Inferior parietal cortex (tissue), 1 donor: ENCODE data around the gene ATP1A2.
"Not testable (repeated sequence)": the region's sequence is repeated elsewhere in the genome, so short reads cannot be mapped to it uniquely, and the experiment has no call there.

Source experiments
- DNase-seq: peaks from one replicate; pipeline ENCODE4 v3.0.0-alpha.2; 2016; ENCODE audit errors: extremely low spot score

Gene ATP1A2

GRCh38 chr1:160101037-160101716, 14.4 kb upstream of the ATP1A2 start:
- DNase-seq = peak; percentile 93

DNA sequence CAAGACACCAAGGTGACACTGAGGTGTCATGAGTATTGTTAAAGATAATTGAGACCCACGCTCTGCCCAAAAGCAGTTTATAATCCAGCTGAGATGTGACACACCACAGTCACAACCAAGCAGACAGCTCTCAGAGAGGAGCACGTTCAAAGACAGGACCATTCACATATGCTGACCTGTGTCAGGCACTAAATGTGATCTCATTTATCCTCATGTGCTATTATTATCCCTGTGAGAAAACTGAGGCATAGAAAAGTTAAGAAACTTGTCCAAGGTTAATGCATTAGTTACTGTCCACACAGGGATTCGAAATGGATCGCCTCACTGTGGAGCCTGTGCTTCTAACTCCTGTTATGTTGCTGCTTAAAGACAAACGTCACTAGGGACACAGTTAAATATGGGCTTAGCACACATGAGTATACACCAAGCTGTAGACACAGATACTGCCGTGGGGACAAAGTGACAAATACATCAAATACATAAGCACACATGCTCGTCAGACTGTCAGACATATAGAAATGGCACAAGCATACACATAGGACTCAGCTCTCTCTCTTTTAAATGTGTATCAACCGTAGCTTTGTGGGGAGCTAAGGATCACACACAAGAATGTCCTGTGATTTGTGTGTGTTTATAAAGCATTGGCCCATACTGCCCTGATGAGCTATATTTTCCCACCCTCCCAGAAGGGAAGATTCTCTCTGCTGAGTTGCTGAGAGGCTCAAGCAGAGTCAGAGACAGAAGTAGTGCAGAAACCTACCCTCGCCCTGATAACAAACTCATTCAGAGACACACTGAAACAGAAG, 13.6 kb upstream of the ATP1A2 start:
- no peak for DNase-seq

GRCh38 chr1:160103658-160104408, 11.7 kb upstream of the ATP1A2 start:
- DNase-seq = peak; percentile 68

GRCh38 chr1:160104486-160104885, 11.1 kb upstream of the ATP1A2 start:
- DNase-seq = peak; percentile 51

GRCh38 chr1:160105155-160105554, 10.4 kb upstream of the ATP1A2 start:
- no peak for DNase-seq

DNA sequence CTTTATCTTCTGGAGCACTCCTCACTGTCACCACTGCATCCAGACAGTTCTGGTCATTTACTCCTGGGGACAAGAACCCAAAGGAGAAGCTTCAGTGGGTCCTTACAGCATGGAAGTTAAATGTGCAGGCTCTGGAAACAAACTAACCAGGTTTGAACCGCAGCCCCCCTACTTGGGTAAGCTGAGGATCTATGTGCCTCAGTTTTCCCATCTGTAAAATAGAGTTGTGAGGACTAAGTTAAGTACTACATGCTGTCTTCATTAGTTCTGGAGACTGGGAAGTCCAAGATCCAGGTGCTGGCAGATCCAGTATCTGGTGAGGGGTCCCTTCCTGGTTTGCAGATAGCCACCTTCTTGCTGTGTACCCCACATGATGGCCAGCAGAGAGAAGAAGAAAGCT, 8.0 kb upstream of the ATP1A2 start:
- DNase-seq = no peak

GRCh38 chr1:160108888-160109662, 6.5 kb upstream of the ATP1A2 start:
- DNase-seq = peak; percentile 59

- DNase-seq = no peak
These were observed 5.9 kb upstream of the ATP1A2 start for GRCh38 chr1:160109686-160110085.

DNA sequence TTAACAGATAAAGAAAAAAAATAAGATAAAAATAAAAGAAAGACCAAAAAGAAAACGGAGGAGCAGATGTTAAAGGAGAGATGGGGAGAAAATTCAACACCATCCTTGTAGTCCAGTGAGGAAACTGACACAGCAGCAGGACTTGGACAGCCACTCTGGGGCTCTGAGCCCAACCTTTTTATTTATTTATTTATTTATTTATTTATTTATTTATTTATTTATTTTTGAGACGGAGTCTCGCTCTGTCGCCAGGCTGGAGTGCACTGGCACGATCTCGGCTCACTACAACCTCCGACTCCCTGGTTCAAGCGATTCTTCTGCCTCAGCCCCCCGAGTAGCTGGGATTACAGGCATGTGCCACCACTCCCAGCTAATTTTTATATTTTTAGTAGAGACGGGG, 4.1 kb upstream of the ATP1A2 start:
- not testable (repeated sequence) for DNase-seq

DNA sequence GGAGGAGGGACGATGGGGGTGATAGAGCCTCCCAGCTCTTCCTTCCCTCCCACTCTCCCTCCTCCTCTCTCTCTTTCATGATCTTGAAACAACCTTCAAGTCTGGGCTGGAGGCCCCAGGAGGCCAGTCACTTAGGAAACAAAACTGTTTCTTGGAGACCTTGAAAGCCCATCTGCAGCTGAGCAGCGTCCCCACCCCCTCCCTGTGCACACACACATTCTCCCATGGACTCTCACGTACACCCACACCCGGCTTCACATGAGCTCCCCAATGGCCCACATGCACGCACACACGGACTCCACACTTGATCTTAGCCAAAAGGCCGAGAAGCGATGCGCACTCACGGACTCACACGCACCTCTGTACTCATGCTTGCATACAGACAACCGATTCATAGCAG, 3.2 kb upstream of the ATP1A2 start:
- DNase-seq = no peak

DNA sequence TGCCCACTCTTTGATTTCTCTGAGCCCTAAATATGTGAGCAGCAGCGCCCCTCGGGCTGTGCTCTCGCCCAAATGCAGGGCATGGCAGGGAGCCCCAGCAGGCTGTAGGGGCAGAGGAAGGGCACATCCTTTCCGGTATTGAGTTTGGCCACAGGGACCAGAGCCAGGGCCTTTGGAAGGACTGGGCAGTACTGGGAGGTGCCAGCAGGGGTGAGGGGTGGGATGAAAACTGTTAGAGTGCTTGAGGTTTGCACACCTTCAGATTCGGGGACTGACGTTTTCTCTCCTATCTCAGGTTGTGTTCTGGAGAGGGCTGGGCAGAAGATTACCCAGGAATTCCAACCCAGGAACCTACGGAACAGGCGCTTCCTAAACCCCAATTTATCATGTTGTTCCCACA, 2.2 kb upstream of the ATP1A2 start:
- DNase-seq = no peak

- no peak for DNase-seq
These were observed 1.5 kb upstream of the ATP1A2 start for GRCh38 chr1:160114085-160114484.

DNA sequence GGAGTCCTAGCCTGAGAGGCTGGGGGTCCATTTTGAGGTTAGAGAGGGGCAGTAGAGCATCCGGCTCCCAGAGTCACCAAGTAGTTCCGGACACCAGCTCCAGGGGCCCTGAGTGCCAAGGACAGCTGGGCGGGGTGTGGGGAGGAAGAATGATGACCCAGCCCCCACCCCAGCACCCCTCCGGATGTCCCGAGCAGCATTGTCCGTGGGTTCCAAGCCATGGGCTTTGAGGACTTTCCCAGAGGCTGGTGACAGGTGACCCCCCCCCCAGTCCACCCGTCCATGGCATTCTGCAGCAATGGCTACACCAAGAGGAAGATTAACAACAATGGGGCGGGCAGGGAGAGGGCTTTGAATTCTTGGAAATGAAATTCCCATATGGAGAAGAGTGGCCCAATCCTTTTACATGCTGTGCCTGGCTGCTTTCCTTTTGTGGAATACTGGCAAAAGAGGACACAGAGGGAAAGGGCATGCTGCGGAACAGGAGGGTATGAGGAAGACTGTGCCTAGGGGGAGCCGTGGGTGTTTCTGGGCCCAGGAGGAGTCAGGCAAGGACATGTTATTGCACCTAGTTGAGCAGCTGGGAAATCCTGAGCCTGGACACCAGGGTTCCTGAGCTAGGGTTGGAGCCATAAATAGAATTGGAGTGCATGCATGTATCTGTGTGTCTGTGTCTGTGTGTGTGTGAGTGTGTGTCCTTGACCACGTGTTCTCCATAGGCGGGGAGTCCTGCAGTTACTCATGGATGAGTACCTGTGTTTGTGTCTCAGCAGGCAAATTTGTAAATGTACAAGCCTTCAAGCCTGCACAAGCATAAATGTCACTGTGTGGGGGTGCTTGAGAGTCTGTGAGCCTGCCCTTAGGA, 956 bp downstream of the ATP1A2 start:
- peak; percentile 41 for DNase-seq

DNA sequence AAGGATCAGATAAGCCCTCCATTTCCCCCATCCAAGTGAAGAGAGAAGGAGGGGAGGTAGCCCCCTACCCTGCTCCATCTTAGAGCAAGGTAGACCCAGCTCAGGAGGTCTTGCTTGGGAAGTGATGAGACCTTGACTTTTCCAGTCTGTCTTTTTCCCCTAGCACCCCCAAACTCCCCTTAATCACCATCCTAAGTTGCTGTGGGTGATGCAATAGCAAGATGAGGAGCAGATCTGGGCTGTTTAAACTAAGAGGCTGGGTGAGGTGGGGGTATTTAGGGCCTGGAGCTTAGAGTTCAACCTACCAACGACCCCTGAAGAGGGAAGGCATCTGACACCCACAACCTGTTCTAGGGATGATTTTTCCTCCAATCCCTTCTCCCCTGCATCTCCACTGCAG, 1.7 kb downstream of the ATP1A2 start:
- DNase-seq = peak; percentile 8

- DNase-seq = peak; percentile 48
These were observed 2.2 kb downstream of the ATP1A2 start for GRCh38 chr1:160117709-160118183.

DNA sequence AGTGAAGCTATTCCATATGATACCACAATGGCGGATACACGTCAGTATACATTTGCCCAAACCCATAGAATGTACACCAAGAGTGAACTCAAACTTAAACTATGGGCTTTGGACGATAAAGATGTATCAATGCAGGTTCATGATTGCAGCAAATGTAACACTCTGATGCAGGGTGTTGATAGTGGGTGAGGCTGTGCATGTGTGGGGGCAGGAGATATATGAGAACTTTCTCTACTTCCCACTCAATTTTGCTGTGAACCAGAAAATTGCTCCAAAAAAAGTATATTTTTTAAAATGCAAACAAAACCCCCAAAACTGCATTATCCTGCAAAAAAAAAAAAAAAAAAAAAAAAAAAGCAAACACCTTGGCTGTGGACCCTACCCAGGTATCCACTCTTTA, 3.4 kb downstream of the ATP1A2 start:
- peak; percentile 20 for DNase-seq

DNA sequence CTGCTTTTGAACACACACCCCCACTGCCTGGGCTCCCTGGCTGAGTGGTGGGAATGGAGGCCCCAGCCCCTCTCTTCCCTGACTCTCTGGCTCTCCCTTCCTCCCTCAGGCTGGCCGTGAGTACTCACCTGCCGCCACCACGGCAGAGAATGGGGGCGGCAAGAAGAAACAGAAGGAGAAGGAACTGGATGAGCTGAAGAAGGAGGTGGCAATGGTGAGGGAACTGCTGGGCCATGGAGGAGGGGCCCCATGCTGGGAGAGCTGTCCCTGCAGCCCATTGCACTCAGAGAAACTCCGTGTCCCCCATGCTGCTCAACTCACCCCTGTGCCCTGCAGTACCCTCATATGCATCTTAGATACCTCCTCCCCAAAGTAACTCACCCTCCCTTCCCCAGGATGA, 5.2 kb downstream of the ATP1A2 start:
- no peak for DNase-seq

DNA sequence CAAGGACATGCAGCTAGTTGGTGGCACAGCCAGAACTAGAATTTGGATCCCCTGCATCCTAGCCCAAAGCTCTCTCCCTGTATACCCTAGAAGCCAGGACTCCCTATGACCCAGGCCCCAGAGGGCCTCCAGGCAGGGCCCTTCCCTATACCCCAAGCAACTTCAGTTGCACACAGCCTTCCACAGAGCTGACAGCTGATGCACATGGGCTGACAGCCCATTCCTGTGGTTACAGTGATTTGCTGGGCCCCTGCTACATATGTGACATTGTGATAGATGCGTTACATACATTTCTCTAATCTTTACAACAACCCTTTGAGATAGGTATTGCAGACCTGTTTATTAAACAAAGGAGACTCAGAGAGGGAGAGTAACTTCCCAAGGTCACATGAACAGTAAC, 5.8 kb downstream of the ATP1A2 start:
- DNase-seq = no peak

DNA sequence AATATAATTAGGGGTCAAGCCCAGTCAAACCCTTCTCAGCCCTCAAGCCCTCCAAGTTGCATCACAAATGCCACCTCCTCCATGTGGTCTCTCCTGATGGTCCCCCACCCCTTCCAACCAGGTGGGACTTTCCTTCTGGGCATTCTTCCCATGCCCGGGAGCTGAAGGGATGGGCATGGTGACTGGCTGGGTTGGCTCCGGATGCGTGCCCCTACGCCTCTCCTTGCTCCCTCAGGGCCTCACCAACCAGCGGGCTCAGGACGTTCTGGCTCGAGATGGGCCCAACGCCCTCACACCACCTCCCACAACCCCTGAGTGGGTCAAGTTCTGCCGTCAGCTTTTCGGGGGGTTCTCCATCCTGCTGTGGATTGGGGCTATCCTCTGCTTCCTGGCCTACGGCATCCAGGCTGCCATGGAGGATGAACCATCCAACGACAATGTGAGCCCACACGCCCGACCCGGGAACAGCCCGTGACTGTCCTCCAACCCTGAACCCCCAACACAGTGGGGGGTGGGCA, 7.5 kb downstream of the ATP1A2 start:
- no peak for DNase-seq

GRCh38 chr1:160123726-160124125, 8.2 kb downstream of the ATP1A2 start:
- no peak for DNase-seq
